HG02840 (cell line): ENCODE data around the gene PAAF1.

Source experiments
- ATAC-seq: cut with Tn5 transposase; IDR thresholded peaks from one replicate; pipeline ENCODE4 v1.9.1; 2021; ENCODE audit warnings: mild to moderate bottlenecking, moderate library complexity, moderate number of reproducible peaks; ENCODE audit not compliant: unreplicated experiment, low FRiP score

Gene PAAF1

GRCh38 chr11:73876424-73877310, at the start of gene PAAF1, which contains the start of gene COA4:
PAAF1 (plus strand) TSS chr11:73876999; CDS start chr11:73877022, 23 bp downstream.
COA4 (minus strand) TSS chr11:73876846; CDS start chr11:73873378, 3,468 bp downstream.
- ATAC-seq, result peak; percentile 97

- no peak for ATAC-seq
These were observed 46.5 kb upstream of the PAAF1 start for GRCh38 chr11:73830261-73830660.

GRCh38 chr11:73833067-73833466, 43.7 kb upstream of the PAAF1 start:
- ATAC-seq, result no peak

- ATAC-seq, result no peak
These were observed 38.2 kb upstream of the PAAF1 start for GRCh38 chr11:73838443-73839122.

DNA sequence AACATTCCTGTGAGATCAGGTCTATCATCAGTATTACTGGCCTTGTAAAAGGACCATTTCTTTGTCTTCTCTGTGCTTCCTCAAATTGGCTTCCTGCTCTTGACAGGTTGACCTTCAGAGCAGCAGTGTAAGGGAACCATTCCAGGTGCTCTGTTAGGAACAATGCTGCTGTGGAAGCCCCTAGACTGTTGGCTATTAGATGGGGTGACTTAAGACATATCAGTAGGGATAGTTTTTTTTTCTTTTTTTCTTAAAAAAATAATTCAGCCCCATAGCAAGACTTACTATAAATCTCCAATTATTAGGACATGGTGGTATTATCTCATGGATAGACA, 37.7 kb upstream of the PAAF1 start:
- no peak for ATAC-seq

GRCh38 chr11:73851046-73851764, 25.6 kb upstream of the PAAF1 start:
- ATAC-seq, result no peak

DNA sequence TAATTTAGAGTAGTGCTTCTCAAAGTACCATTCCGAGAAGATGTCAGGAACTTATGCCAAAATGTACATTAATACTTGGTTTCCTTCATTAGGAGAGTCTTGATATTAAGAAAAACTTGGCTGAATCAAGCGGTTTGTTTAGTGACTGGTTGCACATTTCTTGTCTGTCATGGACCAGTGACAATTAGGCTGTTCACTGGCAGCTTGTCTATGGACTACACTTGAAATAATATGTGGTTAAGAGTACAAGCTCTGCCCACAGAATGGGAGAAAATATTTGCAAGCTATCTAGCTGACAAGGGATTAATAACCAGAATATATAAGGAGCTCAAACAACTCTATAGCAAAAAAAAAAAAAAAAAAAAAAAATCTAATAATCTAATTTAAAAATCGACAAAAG, 24.8 kb upstream of the PAAF1 start:
- no peak for ATAC-seq

DNA sequence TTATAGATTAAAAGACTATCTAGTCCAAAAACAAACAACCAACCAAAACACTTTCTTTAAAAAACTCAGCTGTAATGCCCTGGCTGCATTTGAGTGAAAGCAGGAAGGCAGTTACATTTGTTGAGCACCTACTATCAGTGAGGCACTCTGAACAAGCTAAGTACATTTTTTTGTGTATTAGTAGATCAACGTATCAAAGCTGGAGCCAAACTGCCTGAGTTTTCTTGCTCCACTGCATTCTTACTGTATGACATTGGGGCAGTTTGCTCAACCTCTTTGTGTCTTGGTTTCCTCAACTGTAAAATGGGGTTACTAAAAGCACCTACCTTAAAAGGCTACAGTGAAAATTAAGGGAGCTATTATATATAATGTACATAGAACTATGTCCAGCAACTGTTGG, 22.1 kb upstream of the PAAF1 start:
- ATAC-seq, result no peak

DNA sequence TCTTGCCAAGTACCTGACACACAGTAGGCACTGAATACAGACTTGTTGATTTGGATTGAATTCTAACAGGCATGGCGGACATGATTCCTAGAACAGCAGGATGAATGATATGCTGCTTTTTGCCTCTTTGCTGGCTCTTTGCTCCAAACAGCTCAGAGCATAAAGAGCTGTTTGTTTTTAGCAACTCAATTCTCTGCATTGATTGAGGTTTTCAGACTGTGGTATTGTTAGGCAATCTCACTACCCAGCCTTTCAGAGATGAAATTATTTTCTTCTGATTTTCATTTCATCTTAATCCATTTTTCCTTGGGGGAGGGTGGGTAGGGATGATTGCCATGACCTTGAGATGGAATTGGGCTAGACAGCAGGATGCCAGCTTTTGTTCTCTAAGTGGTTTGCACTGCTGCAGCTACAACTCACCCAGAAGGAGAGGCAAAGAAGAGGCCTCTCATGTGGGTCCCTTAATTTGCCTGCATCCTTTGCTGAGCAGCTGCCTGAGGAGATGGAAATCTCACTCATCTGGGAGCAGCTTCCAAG, 20.7 kb upstream of the PAAF1 start:
- no peak for ATAC-seq

DNA sequence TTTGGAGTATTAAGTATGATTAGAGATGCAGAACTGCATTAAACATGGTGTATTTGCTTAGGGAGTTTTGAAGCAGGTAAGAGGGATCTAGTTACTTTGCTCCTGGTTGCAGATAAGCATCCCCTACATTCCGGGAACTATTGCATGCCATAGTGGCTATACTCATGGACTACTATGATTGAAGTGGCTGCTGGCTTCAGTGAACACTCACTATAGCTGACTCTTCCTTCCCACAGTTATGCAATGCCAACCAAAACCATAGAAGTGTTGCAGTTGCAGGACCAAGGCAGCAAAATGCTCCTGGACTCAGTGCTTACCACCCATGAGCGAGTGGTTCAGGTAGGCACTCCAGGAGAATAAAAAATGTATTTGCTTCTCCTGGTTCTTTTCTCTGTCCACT, 17.1 kb upstream of the PAAF1 start:
- no peak for ATAC-seq

- no peak for ATAC-seq
These were observed 16.6 kb upstream of the PAAF1 start for GRCh38 chr11:73860202-73860601.

GRCh38 chr11:73862986-73863385, 13.8 kb upstream of the PAAF1 start:
- no peak for ATAC-seq

DNA sequence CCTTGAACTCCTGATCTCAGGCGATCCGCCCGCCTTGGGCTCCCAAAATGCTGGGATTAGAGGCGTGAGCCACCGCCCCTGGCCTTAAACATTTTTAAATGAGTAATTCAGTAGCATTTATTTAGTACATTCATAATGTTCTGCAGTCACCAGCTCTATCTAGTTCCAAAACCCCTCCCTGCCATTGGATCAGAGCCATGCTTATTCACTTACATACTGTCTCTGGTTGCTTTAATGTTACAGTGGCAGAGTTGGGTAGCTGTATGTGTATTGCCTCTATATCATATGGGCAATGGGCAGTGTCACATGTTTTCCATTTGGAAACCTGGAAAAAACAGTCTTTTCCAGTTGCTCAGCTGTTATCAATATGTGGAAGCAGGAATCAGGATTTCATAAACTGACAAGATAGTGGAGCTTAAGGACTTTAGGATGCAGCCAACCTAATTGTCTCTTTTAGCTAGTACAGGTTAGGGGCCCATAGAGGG, 10.7 kb upstream of the PAAF1 start:
- no peak for ATAC-seq

GRCh38 chr11:73866586-73866996, 10.2 kb upstream of the PAAF1 start:
- ATAC-seq, result no peak

DNA sequence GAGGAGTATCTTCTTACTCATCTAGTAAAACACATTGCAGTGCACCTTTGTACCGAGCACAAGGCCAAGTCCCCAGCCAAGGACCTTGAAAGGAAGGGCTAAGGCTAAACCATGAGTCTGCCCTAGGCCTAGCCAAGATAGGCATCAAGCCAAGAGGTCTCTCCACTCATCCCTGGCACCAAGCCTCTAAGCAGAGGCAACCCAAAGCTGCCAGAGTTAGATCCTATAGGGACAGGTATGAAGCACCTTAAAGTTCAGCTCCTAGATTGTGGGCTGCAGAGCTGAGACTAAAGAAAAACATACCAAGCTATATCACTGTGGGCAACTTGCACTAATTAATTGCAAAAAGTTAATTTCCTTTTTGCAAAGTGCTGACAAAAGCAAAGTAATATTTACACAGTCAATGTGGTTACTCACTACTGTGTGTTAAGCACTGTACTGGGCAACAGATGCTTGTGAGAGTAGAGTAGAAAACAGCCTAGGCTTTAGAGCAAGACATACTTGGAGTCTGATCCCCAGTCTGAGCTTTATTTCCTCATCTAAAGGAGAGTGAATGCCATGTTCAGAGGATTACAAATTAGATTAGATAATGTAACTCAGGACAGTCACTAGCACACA, 7.4 kb upstream of the PAAF1 start:
- ATAC-seq, result no peak

GRCh38 chr11:73870261-73870660, 6.5 kb upstream of the PAAF1 start:
- ATAC-seq, result no peak

DNA sequence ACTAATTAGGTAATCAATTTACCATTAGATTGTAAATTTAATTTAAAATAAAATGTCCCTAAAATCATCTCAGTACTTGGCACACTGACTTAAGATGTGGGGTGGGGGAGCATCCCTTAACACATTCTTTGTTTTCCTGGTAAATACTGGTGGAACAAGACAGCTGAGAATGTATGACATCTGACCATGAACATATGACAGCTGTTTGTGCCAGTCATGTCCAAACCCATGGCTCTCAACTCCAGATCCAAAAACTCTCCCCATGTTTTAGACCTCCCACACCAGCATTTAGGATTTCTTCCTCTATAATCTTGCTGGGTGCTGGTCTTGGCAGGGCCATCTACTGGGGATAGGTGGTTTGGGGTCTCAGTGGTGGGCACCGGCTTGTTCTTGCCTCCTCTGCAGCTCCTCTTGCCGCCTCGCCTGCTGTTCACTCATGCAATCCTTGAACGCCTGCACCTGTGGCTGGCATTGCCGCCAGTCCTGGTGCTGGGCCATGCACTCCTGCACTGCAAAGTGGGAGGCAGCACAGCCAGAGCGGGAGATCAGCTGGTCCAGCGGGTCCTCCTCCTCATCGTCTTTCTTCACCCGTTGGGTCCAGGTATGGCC, 3.9 kb upstream of the PAAF1 start:
- ATAC-seq, result no peak

GRCh38 chr11:73875380-73875779, 1.4 kb upstream of the PAAF1 start:
- ATAC-seq, result no peak

DNA sequence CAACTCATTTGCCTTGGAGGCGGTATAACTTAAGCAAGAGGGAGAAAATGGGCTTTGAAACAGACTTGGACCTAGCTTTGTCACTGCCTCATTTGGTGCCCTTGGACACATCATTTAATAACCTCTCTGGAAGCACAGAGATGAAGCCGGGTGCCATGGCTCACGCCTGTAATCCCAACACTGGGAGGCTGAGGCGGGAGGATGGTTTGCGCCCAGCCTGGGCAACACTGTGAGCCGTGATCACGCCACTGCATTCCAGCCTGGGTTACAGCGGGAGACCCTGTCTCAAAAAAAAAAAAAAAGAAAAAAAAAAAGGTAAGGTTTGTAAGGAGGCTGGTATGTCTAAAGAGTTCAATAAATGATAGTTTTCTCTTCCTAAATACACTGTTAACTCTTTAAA, 959 bp upstream of the PAAF1 start:
- ATAC-seq, result no peak

DNA sequence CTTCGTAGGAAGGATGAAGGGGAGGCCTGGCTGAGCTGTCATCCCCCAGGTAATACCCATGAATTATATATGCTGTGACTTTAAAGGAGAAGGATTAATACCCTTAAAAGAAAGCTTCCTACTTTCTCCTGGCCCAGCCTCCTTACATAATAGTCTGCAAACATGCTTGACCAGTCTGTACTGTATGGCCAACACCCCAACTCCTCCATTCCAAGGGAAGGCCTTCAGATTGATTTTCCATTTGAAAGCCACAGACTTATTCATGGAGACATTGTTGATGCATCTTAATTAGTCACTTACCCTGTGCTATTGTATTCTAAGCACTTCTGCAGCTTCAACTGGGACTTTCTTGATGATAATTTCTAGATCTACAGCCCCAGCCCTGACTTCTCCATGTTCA, 2.0 kb downstream of the PAAF1 start:
- ATAC-seq, result no peak
